ENCODE results near the gene PHF20. TPM values are rescaled to one million over a fixed set of nuclear protein-coding genes. Genes with fewer than 3 reads are reported as not detected.
"Not testable (repeated sequence)": the region's sequence is repeated elsewhere in the genome, so short reads cannot be mapped to it uniquely, and the experiment has no call there.

Gene PHF20
- total RNA-seq, 1 experiment from 2014 or later, result 28.9 TPM

- DNase-seq (ENCODE audit: low spot score), result no peak
These were observed 202.4 kb downstream of the PHF20 start for GRCh38 chr20:35974256-35974655.

- DNase-seq (ENCODE audit: low spot score), result no peak
These were observed 204.0 kb downstream of the PHF20 start for GRCh38 chr20:35975576-35976373.

GRCh38 chr20:35978041-35978513 is 206.3 kb downstream of the PHF20 start:
- no peak for DNase-seq (ENCODE audit: low spot score)

DNA sequence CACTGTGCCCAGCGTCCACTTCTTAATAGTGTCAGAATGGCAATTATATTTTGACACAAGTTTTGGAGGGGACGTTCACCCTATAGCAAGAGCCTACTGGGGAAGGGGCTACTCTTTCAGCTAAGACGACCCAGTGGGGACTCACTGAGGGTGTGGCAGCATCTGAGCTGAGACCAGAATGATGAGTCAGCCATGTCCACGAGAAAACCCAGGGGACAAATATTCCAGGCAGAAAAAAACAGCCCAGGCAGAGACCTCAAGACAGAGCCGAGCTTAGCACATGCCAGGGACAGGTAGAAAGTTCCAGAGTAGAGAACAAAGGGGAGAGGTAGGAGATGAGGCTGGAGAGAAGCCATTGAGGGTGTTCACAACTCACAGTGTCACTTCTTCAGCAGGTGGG is 207.7 kb downstream of the PHF20 start:
- no peak for DNase-seq (ENCODE audit: low spot score)

GRCh38 chr20:35981969-35982368 is 210.2 kb downstream of the PHF20 start:
- no peak for DNase-seq (ENCODE audit: low spot score)

DNA sequence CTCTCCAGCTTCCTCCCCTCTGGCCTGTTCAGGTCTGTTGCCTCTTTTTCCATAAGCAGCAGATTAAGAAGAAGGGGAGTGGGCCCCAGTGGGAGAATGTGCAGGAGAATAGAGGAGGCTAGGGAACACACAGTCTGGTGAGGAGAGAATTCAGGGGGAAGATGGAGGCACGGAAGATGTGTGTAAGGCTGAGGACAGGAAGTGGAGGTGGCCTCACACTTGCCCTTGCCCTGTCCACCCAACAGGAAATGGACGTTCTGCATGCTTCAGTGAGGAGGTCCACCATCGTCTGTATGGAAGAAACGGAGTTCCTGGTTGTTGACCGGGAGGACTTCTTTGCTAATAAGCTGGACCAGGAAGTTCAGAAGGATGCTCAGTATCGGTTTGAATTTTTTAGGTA is 212.6 kb downstream of the PHF20 start:
- DNase-seq (ENCODE audit: low spot score), result no peak

DNA sequence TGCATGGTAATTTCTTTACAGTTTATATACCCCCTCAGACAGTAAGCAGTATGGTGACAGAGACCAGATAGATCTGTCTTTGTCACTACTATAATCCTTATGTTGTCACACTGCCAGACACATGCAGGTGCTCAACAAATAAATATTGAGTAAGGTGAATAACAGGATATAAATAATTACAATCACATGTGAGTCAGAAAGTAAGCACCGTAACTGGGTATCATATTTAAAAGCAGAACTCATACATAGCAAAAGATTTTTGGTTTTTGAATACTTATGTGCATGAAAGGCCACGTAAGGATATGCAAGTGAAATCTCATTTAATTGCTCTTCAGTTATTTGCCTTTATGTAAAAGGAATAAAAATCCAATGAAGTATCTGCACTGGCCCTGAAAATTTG is 214.0 kb downstream of the PHF20 start:
- no peak for DNase-seq (ENCODE audit: low spot score)

DNA sequence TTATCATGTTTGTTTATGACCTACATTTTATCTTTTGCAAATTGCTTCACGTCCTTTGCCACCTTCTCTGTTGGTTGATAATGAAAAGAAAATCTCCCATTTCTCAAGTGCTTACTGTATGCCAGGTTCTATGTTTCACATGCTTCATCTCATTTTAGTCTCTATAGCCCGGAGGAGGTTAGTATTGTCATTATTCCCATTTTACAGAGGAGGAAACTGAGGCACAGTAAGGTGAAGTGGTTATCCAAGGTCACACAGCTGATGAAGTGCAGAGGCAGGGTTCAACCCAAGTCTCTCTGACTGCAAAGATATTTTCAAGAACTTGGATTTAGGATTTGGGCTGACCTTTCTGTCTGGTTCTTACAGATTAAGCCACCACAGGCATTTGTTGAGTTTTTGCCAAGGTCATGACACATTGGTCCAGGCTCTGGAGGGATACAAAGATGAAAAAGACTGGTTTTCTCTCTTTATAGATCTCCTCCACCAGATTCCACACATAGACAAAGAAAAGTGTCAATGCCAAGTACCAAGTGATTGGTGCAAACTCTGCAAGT is 217.2 kb downstream of the PHF20 start:
- DNase-seq (ENCODE audit: low spot score), result no peak

DNA sequence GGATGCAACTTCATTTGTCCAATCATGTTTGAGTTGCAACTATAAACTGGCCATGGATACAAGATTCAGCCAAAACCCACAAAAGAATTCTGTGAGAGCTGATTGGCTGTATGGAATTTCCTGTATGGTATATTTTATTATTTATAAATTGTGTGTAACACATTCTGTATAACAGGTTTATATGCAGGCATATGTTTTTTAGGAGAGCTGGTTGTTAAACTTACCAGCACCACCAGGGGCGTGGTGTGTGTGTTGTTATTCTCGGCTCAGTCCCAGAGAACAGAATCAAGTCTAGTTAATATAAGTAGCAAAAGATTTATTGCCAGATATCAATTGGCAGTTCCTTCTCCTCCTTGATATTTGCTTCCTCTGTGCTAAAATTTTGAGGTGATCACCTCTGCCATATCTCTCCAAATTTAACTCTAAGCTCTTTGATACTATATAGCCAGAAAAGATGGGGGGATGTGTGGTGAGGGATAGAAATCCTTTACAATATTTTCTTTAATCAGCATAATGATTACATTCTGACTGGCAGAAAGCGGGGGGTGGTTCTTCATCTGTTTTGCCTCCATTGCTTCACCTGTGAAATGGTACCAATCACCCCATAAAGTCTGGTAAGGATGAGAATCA is 219.4 kb downstream of the PHF20 start:
- DNase-seq (ENCODE audit: low spot score), result no peak

DNA sequence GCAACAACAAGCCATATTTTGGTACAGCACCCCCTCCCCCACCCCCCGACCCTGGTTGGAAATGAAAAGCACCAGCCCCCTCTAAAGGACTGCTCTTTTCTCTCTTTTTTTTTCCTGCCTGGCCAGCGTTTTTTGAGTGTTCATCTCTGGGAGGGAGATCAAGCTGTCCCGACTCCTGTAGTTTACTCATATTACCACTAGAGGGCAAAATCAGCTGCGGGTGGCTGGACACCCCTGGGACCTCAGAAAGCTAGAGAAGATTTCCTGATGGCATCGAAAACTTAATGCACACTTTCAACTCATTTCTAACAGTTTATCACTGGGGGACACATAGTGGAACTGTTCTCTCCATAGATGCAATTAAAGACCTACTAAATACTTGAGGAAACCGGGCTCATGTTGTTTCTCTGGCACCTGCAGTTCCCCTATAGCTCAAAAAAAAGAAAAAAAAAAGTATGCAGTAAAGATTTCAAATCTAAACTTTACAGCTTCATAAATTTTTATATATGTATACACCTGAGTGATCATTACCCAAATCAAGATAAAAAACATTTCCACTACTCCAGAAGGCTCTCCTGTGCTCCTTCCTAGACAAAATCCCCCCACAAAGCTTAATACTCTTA is 221.0 kb downstream of the PHF20 start:
- peak; percentile 72 for DNase-seq (ENCODE audit: low spot score)

DNA sequence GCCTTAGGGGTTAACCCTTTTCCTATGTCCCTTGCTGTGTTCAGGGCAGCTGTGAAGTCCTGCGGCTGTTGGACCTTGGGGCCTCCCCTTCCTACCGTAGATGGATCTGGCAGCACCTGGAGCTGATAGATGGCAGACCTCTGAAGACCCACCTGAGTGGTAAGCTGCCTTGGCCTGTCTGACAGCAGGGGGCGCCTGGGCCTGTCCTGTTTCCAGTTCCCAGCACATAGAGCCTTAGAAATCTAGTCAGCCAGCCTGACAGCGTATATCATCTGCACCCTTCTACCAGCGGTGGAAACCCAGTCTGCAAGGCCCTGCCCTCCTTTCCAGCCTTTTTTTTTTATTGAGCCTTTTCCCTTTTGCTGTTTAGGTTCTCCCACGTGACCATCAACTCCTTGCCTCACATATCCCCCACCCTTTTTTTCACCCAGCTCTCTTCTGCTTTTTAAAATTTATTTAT is 223.2 kb downstream of the PHF20 start:
- peak; percentile 85 for DNase-seq (ENCODE audit: low spot score)

GRCh38 chr20:35996492-35996891 is 224.7 kb downstream of the PHF20 start:
- DNase-seq (ENCODE audit: low spot score), result not testable (repeated sequence)

Other genes with a start within 250 kb of the PHF20 start
- not detected in 2 replicates for gene C20orf173, start 242.4 kb upstream of the PHF20 start, total RNA-seq (2014; rRNA removed; shearing (Covaris generic))
- gene ERGIC3, start 229.9 kb upstream of the PHF20 start, total RNA-seq (2014; rRNA removed; shearing (Covaris generic)), result 258 TPM in 2 replicates
- 1.5 and 7.1 TPM in 2 replicates for gene SPAG4, start 156.2 kb upstream of the PHF20 start, total RNA-seq (2014; rRNA removed; shearing (Covaris generic))
- 194 and 195 TPM in 2 replicates for gene CPNE1, start 107.1 kb upstream of the PHF20 start, total RNA-seq (2014; rRNA removed; shearing (Covaris generic))
- 50.9 and 51.3 TPM in 2 replicates for gene RBM12, start 107.1 kb upstream of the PHF20 start, total RNA-seq (2014; rRNA removed; shearing (Covaris generic))
- gene NFS1, start 72.7 kb upstream of the PHF20 start, total RNA-seq (2014; rRNA removed; shearing (Covaris generic)), result 36.7 and 48.0 TPM in 2 replicates
- gene ROMO1, start 72.6 kb upstream of the PHF20 start, total RNA-seq (2014; rRNA removed; shearing (Covaris generic)), result 301 and 351 TPM in 2 replicates
- 246 and 258 TPM in 2 replicates for gene RBM39, start 29.8 kb upstream of the PHF20 start, total RNA-seq (2014; rRNA removed; shearing (Covaris generic))
- 123 and 140 TPM in 2 replicates for gene SCAND1, start 182.5 kb downstream of the PHF20 start, total RNA-seq (2014; rRNA removed; shearing (Covaris generic))
- gene CNBD2, start 196.6 kb downstream of the PHF20 start, total RNA-seq (2014; rRNA removed; shearing (Covaris generic)), result 5.8 and 12.4 TPM in 2 replicates

Measured in A172 (cell line).